HEK293 (cell line): Measurements from ENCODE around the gene RPL36AL.

Experiments used
- GLIS1 ChIP-seq: fragments of 450-650 bp; formaldehyde crosslinking; IDR thresholded peaks from 2 replicates; pipeline ENCODE4 v1.5.1; 2016; ENCODE audit warnings: missing biosample characterization, missing genetic modification characterization
- ZFP3 ChIP-seq: fragments of 450-650 bp; formaldehyde crosslinking; IDR thresholded peaks from 2 replicates; pipeline ENCODE4 v1.5.1; 2016; ENCODE audit warnings: low read depth, missing biosample characterization, missing genetic modification characterization
- ZNF350 ChIP-seq: fragments of 450-650 bp; formaldehyde crosslinking; IDR thresholded peaks from 2 replicates; pipeline ENCODE4 v1.5.0; 2017; ENCODE audit warnings: missing biosample characterization, mild to moderate bottlenecking, missing genetic modification characterization
- ZNF596 ChIP-seq: fragments of 450-650 bp; IDR thresholded peaks from 2 replicates; pipeline ENCODE4 v1.5.0; 2018; ENCODE audit warnings: missing biosample characterization, mild to moderate bottlenecking, missing genetic modification characterization, moderate library complexity
- ZNF768 ChIP-seq: fragments of 450-650 bp; formaldehyde crosslinking; IDR thresholded peaks from 2 replicates; pipeline ENCODE4 v1.5.1; 2018; ENCODE audit warnings: missing biosample characterization, mild to moderate bottlenecking, missing genetic modification characterization
- ZSCAN30 ChIP-seq: fragments of 450-650 bp; IDR thresholded peaks from 2 replicates; pipeline ENCODE4 v1.5.1; 2018; ENCODE audit warnings: missing biosample characterization, mild to moderate bottlenecking, missing genetic modification characterization, moderate library complexity
- TF ChIP-seq, protein P1 (sequence below): fragments of 450-650 bp; formaldehyde crosslinking; IDR thresholded peaks from 2 replicates; pipeline ENCODE4 v1.5.1; 2016; ENCODE audit warnings: missing biosample characterization, missing genetic modification characterization
- TF ChIP-seq, protein P2 (sequence below): fragments of 450-650 bp; IDR thresholded peaks from 2 replicates; pipeline ENCODE4 v1.5.1; 2018; ENCODE audit warnings: missing biosample characterization, missing genetic modification characterization

DNA sequence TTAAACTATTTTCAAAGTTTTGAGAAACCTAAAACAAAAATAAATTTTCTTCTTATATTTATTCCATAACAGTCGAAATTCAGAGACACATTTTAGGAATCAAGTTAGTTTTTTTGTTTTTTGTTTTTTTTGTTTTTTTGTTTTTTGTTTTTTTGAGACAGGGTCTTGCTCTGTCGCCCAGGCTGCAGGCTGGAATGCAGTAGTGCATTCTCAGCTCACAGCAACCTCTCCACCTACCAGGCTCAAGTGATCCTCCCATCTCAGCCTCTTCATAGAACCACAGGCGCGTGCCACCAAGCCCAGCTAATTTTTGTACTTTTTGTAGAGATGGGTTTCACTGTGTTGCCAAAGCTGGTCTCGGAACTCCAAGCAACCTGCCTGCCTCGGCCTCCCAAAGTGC, 33.1 kb upstream of the RPL36AL start:
- no peak for TF ChIP-seq ZSCAN30 (tag by site-specific recombination)
- no peak for TF ChIP-seq ZNF350 (tag by site-specific recombination)
- TF ChIP-seq ZNF596 (tag by site-specific recombination) = no peak
- TF ChIP-seq, protein P1, sequence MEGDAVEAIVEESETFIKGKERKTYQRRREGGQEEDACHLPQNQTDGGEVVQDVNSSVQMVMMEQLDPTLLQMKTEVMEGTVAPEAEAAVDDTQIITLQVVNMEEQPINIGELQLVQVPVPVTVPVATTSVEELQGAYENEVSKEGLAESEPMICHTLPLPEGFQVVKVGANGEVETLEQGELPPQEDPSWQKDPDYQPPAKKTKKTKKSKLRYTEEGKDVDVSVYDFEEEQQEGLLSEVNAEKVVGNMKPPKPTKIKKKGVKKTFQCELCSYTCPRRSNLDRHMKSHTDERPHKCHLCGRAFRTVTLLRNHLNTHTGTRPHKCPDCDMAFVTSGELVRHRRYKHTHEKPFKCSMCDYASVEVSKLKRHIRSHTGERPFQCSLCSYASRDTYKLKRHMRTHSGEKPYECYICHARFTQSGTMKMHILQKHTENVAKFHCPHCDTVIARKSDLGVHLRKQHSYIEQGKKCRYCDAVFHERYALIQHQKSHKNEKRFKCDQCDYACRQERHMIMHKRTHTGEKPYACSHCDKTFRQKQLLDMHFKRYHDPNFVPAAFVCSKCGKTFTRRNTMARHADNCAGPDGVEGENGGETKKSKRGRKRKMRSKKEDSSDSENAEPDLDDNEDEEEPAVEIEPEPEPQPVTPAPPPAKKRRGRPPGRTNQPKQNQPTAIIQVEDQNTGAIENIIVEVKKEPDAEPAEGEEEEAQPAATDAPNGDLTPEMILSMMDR (tag by site-specific recombination) = no peak
- no peak for TF ChIP-seq ZFP3 (tag by site-specific recombination)
- no peak for TF ChIP-seq ZNF768
- no peak for TF ChIP-seq GLIS1 (tag by site-specific recombination)
- TF ChIP-seq, protein P2, sequence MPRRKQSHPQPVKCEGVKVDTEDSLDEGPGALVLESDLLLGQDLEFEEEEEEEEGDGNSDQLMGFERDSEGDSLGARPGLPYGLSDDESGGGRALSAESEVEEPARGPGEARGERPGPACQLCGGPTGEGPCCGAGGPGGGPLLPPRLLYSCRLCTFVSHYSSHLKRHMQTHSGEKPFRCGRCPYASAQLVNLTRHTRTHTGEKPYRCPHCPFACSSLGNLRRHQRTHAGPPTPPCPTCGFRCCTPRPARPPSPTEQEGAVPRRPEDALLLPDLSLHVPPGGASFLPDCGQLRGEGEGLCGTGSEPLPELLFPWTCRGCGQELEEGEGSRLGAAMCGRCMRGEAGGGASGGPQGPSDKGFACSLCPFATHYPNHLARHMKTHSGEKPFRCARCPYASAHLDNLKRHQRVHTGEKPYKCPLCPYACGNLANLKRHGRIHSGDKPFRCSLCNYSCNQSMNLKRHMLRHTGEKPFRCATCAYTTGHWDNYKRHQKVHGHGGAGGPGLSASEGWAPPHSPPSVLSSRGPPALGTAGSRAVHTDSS (tag by site-specific recombination) = no peak
